ENCODE results near the gene NXPH4.

DNA sequence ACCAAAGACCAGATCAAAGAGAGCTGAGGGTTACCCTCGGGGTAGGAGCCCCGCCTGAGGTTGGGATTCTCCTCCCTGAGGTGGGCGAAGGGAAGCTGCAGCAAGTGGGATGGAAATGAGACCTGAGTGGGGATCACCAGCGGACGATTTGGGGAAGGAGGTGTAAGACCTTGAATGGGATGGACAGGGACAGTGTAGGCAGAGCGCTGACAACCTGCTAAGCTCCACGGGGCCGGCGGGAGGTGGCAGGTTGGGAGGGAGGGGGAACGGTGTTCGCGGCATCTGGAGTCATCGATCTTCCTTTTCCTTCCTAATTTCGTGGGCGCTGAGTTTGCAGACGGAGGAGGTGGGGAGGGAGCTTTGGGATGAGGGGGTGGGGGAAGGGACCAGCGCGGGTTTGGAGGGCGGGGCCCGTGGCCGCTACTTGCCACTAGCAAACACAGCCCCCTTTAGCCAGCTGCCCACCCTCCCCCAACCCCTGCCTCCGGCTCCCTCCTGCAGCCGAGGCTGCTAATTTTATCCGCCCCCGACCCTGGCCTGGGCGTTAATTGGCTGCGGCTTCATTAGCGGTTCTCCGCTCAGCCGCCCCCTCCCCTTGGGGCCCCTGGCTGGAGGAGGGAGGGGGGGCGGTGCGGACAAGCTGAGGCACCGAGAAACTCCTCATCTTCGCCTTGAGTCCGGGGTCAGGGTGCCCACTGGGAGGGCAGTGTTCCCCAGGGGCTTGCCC, 10.2 kb downstream of the NXPH4 start:
- TF ChIP-seq, protein P1, sequence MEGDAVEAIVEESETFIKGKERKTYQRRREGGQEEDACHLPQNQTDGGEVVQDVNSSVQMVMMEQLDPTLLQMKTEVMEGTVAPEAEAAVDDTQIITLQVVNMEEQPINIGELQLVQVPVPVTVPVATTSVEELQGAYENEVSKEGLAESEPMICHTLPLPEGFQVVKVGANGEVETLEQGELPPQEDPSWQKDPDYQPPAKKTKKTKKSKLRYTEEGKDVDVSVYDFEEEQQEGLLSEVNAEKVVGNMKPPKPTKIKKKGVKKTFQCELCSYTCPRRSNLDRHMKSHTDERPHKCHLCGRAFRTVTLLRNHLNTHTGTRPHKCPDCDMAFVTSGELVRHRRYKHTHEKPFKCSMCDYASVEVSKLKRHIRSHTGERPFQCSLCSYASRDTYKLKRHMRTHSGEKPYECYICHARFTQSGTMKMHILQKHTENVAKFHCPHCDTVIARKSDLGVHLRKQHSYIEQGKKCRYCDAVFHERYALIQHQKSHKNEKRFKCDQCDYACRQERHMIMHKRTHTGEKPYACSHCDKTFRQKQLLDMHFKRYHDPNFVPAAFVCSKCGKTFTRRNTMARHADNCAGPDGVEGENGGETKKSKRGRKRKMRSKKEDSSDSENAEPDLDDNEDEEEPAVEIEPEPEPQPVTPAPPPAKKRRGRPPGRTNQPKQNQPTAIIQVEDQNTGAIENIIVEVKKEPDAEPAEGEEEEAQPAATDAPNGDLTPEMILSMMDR (IDR thresholded peaks at IDR 0.05), result no peak
- TF ChIP-seq EZH2 (IDR thresholded peaks at IDR 0.05; ENCODE audit: borderline replicate concordance, insufficient read depth, low read depth, low read length, poor library complexity, severe bottlenecking), result no peak

Data from B cell (primary cell).